A549 treated with CpdA at 1 μM for 4 hours (cell line): ENCODE measurements around the gene ZIC2. TPM values are rescaled to one million over a fixed set of nuclear protein-coding genes. Genes with fewer than 3 reads are reported as not detected.

Source experiments
- total RNA-seq: library from RNA; stranded (reverse); fragments of 200-300 nt; extraction: Qiagen RNA extraction; gene quantifications from 5 replicates; pipeline ENCODE4 v1.2.3, GENCODE V29; 2022; ENCODE audit warnings: low read depth

The ZIC2 gene
- total RNA-seq, result 10.0 to 13.9 TPM (median 12.4 TPM) in 5 replicates

DNA sequence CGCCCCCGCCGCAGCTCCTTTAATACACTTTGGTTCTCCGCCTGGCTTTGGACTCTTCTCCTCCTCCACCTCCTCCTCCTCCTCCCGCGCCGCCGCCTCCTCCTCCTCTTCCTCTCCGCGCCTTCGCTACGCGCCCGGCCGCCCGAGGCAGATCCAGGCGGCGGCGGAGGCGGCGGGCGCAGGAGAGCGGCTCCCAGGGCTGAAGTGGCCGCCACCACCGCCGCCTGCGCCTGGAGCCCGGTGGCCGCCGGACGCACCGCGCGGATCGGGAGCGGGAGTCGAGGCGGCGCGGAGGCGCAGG, at the start of gene ZIC2:
Gene ZIC2 (plus strand): TSS at position 50 of the 301 bp plus-strand sequence. CDS start 281 bp downstream, outside the sequence.

DNA sequence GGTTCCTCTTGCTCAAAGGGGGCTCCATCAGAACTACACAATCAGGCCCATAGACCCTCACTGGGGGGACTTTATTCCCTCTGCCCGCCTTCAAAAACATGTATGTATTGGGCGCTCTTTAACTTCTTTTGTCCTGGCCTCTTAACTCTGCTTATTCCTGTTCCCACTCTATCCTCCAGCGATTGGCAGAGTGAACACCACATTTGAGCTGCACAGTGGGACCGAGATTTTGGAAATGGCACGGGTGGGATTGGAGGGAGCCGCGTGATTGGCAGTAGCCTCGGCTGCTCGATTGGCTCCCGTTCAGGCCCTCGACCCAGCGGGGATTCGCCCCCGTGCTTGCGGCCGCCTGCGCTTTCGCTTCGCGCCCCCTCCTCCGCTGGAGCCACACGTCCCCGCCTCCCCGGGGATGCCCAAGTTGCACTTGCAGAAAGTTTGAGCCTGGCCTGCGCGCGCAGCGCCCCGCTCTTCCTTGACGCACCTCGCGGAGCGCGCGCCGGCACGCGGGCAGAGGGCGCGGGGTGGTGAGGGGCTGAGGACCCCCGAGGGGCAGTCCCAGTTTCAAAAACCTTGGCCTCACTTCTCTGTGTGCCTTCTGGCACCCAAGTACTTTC, 9.9 kb upstream of the ZIC2 start, which contains the start of gene ZIC5:
Gene ZIC5 (minus strand): TSS at position 192 of the 614 bp plus-strand sequence. CDS start 164 bp downstream, at position 28.

Other genes with a start within 250 kb of the ZIC2 start
- gene ZIC5, start 10.0 kb upstream of the ZIC2 start, total RNA-seq, result 2.9 to 4.0 TPM (median 3.2 TPM) in 5 replicates
- 8.3 to 12.2 TPM (median 9.4 TPM) in 5 replicates for gene PCCA, start 107.3 kb downstream of the ZIC2 start, total RNA-seq